Retina (tissue), 1 donor: ENCODE results near the gene MYDGF.

Source experiments
- DNase-seq: peaks from one replicate; pipeline ENCODE4 v3.0.0-alpha.2; 2016

MYDGF gene

DNA sequence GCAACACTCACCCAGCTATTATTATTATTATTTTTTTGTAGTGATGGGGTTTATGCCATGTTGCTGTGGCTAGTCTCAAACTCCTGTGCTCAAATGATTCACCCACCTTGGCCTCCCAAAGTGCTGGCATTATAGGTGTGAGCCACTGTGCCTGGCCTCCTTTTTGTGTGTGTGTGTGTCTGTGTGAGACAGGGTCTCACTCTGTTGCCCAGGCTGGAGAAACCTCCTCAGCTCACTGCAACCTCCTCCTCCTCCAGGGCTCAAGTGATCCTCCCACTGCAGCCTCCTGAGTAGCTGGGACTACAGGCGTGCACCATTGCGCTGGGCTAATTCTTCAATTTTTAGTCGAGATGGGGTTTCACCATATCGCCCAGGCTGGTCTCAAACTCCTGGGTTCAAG is 3.6 kb upstream of the MYDGF start:
- DNase-seq: no peak

DNA sequence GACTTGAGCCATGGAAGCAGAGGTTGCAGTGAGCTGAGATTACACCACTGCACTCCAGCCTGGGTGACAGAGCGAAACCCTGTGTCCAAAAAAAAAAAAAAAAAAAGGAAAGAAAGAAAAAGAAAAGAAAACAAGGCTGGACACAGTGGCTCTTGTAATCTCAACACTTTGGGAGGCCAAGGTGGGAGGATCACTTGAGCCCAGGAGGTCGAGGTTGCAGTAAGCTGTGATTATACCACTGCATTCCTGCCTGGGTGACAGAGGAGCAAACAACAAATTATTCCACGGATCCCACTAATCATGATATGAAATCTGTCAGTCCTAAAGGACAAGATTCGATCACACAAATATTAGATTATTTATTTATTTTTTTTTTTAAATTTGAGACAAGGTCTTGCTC is 3.1 kb upstream of the MYDGF start:
- DNase-seq: no peak

DNA sequence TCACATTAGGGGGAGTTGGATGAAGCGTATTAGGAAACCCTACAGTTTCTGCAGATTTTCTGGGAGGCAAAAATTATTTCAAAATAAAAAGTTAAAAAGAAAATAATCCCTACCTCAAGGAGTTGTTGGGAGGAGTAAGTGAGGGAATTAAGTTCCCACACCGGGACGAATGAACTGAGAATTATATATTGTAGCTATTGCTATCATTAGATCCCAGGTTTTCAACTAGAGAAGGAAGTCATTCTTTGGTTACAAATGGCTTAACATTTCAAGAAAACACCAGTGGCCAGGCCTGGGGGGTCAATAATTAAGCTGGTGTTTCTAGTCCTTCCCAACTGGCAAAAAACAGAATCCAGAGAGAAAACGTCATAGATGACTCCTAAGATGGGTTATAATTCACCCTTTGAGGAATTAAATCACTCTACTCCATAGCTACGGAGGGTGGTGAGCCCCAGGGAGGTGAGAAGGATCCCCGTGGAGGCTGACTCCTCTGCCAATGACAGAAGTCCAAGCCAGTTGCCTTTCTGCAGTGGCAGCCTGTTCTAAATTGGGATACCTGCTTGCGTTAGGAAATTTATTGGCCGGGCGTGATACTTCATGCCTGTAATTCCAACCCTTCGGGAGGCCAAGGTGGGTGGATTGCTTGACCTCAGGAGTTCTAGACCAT is 1.2 kb upstream of the MYDGF start:
- DNase-seq: no peak

DNA sequence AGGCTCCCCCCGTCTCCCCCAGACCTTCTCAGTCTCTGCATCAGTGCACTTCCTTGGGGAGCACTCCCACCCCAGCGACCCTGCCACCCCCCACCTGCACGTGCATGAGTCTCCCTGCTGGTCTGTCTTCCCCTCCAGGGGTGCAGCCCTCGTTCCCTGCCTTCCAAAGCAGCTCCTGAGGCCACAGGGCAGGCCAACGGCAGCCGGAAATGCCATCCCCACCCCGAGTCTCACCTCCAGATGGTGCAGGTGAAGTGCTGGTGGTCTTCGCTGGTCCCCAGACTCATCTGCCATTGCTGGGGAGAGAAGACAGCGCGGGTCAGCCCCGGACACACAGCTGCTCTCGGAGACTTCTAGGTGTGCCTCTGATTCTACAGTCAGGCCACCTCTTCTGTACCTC is 5.5 kb downstream of the MYDGF start:
- DNase-seq: no peak

DNA sequence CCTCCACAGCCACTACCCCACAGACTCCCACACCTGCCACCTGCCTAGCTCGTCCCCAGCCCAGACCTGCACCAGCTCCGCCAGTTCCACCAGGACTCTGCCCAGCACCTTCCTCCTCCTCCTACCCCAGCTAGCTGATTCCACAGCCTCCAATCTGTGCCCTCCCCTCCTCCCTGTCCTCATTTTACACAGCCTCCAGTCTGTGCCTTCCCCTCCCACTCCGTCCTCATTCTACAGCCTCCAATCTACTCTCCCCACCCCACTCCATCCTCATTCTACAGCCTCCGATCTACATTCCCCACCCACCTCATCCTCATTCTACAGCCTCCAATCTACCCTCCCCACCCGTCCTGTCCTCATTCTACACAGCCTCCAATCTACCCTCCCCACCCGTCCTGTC is 7.3 kb downstream of the MYDGF start:
- DNase-seq: no peak

DNA sequence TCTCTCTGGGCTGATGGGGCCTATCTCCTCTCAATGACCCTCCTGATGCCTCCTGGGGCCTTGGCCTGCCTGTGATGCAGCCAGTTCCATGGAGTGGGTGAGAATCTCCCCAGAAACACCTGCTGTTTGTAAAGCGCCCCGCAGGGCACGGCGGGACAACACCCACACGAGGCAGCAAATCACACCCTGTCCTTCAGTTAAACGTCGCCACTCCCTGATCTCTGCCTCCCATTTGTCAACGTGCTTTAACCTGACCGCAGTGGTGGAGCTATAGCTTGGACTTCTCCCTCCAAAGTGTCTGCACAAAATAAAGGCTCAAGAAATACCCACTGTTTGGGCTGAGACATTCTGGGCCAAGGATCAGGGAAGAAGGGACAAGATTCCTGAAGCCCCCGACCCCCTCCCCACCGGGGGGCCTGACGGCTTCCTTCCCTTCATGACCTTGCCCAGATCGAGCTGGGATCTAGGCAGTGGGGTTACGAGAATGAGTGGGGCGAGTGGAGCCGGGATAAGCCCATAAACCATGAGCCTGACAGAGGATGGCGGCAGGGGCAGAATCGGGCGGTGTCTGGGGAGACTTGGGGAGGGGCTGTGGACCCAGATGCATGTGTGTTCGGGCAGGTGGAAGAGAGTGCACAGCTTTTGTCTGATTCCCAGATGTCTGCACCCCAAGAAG is 8.0 kb downstream of the MYDGF start:
- no peak for DNase-seq

DNA sequence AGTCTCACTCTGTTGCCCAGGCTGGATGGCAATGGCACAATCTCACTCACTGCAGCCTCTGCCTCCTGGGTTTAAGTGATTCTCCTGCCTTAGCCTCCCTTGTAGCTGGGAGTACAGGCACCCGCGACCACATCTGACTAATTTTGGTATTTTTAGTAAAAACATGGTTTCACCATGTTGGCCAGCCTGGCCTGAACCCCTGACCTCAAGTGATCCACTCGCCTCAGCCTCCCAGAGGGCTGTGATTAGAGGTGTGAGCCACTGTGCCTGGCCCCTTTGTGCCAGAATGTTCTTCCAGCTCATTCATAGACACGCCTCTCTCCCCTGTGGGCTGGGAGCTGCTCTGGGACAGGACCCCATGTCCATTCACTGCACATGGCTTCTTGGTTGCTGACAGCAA is 9.1 kb downstream of the MYDGF start:
- DNase-seq: no peak

DNA sequence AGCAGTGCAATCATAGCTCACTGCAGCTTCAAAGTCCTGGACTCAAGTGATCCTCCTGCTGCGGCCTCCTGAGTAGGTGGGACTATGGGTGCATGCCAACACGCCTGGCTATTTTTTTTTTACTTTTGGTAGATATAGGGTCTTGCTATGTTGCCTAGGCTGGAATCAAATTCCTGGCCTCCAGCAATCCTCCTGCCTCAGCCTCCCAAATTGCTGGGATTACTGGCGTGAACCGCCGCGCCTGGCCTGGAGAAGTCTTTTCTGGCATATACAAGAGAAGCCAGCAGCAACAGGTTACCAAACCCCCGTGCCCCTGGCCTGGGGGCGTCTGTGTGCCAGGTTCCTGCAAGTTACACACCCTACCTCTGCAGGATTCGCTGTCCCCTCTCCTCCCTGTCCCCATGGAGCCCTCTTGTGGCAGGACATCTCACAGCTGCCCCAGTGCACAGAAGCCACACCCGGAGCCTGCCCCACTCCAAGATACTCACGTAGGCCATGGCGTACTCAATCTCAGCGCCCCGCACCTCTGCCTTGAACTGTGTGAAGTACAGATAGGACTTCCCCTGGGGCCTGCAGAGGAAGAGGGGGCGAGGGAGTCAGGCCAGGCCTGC is 9.9 kb downstream of the MYDGF start:
- no peak for DNase-seq

DNA sequence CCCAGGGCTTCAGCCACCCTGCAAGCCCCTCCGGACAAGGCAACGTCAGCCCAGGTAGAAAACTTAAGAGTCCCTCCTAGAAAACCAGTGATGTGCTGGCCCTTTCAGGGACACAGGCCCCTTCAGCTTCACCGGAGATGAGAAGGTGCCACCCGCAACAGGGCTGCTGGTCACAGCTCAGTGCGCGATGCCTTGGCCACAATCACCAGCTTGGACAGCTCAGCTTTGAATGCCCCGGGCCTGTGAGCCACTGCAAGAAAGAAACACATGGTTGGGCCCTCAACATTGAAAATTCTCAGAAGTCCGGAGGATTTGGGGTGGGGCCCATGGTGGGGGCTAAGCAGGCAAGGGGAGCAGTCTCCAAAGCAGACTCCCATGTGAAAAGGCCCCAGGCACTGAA is 12.3 kb downstream of the MYDGF start:
- no peak for DNase-seq

DNA sequence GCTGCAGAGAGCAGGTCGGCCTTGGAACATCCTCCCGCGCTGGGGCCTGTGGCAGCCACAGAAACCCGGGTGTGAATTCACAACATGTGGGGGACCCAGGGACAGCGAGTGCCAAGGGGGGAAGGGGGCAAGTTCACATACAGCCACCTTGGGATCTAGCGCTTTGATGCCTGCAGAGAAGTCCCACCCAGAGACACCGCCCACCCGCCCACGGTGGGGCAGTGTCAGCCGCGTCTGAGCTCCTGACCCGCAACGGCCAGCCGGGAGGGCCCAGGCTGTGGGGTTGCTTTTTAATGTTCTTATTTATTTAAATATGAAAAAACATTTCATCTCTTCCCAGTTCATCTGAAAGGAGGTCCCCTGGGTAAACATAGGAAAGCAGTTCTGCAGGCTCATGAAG is 12.9 kb downstream of the MYDGF start:
- DNase-seq: no peak

DNA sequence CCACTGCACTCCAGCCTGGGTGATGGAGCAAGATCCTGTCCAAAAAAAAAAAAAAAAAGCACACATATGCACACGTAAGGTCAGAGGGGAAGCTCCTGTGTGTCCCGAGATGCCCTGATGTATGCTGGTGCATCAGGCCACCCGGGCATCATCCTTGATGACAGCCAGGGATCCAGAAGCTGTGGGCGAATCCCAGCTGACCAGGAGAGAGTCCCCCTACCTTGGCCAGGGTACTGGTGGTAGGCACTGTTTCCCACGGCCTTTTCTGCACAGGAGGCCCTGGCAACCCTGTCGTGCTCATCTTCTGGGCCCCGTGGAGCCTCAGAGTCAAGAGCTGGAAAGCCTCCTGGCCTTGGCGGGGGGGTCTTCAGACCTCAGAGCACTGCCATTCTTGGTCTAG is 14.0 kb downstream of the MYDGF start:
- DNase-seq: no peak

DNA sequence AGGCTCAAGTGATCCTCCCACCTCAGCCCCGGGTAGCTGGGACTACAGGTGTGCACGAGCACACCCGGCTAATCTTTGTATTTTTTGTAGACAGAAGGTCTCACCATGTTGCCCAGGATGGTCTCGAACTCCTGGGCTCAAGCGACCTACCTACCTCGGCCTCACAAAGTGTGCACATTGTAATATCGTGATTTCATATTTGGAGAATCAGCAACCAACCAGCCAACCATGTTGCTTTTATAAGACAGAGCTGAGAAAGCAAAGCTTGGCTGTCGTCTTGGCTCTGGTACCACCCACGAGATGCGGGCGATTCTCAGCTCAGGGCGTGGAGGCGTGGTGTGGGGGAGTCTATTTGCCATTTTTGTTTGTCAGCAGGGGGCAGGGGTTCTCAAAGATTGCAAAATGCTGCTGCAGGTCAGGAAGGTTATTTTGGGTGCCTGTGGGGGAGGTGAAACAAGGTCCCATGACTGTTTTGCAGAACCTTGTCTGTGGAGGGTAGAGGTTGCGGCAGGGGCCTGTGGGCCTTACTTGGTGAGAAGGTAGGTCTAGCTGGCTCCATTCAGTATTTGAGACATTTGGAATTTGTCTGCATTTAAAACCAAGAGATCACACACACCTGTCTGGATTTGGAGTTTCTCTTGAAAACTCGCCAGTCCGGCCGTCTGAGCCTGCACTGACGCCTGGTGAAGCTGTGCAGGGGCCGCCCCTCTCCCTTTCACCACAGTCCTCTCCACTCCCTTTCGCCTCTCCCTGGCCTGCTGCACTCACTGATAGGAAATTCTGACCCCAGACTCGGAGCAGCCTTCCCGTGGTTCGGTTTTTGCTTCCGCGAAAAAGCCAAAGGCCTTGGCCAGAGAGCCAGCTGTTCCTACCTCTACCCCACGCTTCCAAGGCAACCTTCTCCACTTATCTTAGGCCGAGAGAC is 15.4 kb downstream of the MYDGF start:
- no peak for DNase-seq

DNA sequence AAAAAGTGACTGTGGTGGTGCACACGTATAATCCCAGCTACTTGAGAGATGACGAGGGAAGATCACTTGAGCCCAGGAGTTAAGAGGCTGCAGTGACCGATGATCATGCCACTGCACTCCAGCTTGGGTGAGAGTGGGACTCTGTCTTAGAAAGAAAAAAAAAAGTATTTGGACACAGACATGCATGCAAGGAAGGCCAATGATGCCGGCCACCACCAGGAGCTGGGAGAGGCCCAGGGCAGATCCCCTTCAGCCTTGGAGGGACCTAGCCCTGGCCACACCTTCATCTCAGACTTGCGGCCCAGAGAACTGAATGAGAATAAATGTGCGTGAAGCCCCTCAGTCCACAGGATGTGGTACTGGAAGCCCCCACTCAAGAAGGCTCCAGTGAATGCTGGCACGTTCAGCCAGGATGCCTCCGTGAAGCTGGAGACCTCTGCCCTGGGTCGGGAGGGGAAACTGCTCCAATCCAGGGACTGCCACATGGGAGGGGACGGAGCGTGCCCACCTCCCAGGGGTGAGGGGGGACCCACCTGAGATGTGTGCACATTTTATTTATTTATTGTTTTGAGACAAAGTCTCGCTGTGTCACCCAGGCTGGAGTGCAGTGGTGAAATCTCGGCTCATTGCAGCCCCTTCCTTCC is 16.2 kb downstream of the MYDGF start:
- no peak for DNase-seq

DNA sequence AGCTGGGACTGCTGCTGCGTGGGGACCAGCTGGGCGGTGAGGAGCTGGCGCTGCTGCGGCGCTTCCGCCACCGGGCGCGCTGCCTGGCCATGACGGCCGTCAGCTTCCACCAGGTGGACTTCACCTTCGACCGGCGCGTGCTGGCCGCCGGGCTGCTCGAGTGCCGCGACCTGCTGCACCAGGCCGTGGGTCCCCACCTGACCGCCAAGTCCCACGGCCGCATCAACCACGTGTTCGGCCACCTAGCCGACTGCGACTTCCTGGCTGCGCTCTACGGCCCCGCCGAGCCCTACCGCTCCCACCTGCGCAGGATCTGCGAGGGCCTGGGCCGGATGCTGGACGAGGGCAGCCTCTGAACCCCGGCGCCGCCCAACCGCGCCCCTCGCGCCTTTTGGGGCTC is 18.1 kb downstream of the MYDGF start:
- DNase-seq: no peak

DNA sequence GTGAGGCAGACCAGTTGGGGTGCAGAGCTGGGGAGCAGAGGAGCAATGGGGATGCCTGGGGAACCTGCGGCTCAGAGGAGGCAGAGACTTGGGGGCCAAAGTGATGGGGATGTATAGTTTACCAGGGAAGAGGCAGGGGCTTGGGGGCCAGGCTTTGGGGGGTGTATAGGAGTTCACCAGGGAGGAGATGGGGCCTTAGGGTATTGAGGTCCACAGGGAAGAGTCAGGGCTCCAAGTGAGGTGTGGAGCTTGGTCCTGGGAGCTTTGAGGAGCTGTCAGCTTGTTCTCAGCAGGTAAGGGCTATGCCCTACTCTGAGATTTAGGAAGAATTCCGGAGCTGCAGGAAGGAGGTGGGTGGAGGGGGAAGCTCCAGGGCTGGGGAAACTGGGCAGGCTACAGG is 20.0 kb downstream of the MYDGF start:
- DNase-seq: no peak

DNA sequence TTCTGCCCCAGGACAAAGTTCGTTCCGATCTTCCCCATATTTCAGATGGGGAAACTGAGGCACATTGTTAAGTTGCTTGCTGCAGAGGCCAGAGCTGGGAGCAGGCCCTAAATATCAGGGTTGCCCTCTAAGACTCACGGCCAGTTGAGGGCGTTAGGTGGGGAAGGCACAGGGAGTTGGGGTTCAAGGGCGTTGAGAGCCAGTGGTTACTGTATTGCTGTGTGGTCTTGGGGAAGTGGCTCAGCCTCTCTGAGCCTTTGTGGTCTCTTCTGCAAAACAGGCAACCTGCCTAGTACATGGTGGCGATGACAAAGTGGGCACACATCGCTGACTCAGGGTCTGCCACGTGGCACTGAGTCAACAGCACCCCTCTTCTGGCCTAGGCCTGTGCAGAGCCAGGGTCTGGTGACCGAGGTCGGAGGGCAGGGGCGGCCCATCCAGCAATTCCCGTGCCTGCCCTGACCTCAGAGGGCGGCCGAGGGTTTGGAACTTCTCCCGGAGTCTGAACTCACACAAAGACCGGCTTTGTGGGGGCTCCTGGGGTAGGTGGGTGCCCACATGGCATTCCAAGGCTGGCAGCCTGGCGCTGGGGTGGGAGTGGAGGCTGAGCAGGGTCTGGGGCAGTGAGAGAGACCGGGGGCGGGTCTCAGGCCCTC is 20.6 kb downstream of the MYDGF start:
- no peak for DNase-seq

DNA sequence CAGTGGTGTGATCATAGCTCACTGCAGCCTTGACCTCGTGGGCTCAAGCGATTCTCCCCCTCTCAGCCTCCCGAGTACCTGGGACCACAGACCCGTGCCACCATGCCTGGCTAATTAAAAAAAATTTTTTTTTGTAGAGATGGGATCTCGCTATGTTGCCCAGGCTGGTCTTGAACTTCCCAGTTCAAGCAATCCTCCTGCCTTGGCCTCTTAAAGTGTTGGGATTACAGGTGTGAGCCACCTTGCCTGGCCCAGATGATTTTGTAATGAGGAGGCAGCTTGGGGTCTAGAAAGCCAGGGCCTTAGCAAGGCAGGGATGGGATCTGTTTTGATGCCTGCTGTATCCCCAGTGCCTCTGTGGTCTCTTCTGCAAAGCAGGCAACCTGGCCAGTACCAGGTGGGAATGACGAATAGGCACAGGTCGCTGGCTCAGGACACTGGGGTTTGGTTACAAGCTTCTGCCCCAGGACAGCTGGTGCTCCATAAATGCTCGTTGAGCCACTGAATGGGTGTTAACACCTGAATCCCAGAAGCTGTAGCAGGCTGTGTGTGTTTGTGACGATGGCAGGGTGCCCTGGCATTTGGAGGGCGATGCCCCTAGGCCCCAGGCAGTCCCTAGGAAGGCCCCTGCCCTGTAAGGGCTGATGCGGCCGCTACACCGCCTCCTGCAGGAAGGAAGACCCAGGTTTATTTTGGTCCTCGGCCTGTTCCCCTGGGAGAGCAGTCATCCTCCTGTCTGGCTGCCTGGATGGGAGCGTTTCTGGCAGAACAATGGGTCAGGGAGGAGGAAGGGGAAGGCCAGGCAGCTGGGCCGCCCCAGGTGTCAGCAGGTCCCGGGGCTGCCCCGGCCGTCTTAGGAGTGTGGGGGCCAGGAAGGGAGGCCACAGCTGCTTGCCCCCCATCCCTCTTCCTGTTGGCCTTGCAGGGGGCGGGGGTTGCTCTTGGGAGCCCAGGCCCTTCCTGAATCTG is 22.2 kb downstream of the MYDGF start:
- no peak for DNase-seq

DNA sequence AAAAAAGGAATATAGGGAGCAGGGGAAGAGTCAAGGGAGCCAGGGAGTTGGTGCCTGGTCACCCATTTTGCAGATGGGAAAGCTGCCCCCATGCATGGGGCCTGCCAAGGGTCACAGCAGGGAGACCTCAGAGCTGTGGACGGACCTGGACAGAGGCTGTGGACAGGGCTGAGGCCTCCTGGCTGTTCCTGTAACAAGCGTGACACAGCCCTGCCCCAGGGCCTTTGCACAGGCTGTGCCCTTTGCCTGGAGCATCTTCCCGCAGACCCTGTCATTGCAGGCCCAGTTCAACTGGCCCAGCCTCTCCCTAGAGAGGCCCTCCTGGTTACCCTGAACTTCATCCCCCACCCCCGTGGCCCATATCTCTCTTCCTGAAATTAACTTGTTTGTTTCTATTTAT is 24.4 kb downstream of the MYDGF start:
- DNase-seq: no peak

DNA sequence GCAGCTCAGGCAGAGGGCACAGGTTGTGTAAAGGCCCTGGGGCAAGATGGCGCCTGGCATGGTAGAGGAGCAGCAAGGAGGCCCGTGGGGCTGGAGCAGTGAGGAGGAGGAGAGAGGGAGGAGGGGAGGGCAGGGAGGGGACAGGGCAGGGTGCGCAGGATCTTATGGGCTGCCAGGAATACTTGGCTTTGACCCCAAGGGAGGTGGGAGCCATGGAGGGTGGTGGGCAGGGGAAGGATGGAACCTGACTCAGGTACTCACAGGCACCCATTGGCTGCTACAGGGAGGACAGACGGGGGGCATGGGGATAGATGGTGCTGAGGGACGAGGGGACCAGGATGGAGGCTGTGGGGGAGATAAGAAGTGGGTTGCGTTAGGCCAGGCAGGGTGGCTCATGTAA is 27.5 kb downstream of the MYDGF start:
- DNase-seq: no peak

DNA sequence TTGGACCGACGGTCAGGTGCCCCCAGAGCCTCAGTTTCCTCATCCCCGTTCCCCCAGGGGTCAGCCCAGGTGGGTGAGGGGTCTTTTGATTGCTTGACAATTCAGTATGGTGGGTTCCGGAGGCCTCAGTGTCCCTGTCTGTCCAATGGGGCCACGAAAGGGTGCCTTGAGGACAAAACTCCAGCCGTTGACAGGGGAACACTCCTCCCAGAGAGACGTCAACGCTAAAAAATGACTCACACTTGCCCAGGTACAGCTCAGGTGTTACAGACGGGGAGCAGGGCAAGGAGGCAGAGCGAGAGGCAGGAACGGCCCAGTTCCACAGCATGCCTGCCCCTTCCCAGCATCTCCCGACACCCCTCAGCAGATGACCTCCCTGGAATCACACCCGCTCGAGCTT is 29.0 kb downstream of the MYDGF start:
- DNase-seq: no peak
